GM19238 (cell line): ENCODE data around the gene NIN.
"Not testable (repeated sequence)": the region's sequence is repeated elsewhere in the genome, so short reads cannot be mapped to it uniquely, and the experiment has no call there.

Source experiments
- DNase-seq: peaks from one replicate; pipeline ENCODE4 v3.0.0; 2011; ENCODE audit warnings: low spot score; ENCODE audit not compliant: insufficient read length

Gene NIN

DNA sequence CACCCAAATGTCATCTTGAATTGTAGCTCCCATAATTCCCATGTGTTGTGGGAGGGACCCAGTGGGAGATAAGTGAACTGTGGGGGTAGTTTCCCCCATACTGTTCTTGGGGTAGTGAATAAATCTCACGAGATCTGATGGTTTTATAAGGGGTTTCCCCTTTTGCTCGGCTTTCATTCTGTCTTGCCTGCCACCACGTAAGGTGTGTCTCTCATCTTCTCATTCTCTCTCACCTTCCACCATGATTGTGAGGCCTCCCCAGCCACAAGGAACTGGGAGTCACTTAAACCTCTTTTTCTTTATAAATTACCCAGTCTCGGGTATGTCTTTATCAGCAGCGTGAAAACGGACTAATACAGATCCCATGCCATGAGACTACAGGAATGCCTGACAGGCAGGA, 11.7 kb downstream of the NIN start:
- DNase-seq = not testable (repeated sequence)

DNA sequence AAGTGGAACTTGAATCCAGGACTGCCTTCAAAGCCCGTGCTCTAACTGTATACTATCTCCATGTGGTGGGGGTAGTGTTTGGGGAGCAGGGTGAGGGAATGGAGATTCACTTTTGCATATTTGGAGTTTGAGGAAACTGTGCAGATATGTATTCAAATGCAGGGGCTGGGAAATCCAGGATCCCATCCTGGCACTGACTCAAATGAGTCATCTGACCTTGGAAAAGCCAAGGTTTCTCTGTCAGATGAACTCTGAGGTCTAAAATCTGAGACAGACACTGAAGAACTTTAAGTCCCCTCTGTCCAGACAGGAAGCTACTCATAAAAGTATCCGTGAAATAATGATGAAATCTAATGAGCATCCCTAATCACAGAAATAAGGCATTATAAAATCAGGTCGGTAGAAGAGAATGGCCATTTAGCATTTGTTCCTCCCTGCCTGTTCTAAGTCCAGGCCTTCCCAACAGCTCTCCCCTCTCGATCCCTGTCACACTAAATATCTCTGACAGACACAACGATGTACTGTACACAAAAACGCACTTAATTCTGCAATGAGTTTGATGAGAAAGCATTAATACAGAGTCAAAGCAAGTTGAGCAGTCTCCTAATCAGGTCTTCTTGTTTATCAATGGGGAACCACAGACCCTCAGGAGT, 14.4 kb downstream of the NIN start:
- no peak for DNase-seq

- DNase-seq = not testable (repeated sequence)
Measured at GRCh38 chr14:50815526-50815925, 15.4 kb downstream of the NIN start.

- DNase-seq = not testable (repeated sequence)
Measured at GRCh38 chr14:50815058-50815457, 15.9 kb downstream of the NIN start.

DNA sequence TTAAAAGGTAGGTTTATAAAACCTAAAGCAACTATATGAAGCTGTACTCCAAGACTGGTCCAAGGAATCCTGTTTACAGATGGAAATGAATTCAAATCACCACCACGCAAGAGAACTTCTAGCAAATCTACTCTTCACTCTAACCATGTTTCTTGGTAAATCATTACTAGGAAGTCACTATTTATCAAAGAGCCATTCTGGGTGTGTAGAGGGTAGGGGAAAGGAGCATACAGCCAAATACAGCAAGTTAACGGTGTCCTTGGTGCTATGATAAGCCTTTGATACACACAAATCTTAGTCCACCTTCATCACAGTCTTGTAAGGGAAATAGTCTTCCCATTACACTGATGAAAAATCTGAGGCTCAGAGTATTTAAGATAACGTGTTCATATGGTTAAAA, 16.8 kb downstream of the NIN start:
- DNase-seq = no peak

DNA sequence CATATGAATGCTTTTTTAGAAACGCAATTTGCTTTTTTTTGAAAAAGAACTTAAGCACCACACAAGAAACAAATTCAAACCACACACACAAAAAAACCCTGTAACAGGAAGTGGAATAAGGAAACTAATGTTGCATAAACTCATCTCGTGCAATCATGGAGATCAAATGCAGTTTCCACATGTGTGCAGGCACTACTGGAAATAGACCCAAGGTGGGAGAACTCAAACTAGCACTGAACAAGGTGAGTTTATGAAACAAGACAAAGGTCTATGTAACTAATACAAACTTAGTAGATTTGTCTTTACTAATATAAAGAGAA, 17.5 kb downstream of the NIN start:
- DNase-seq = no peak

GRCh38 chr14:50812856-50813543, 18.0 kb downstream of the NIN start:
- DNase-seq = no peak

GRCh38 chr14:50812180-50812579, 18.8 kb downstream of the NIN start:
- no peak for DNase-seq

- no peak for DNase-seq
Measured at GRCh38 chr14:50808053-50808452, 22.9 kb downstream of the NIN start.

DNA sequence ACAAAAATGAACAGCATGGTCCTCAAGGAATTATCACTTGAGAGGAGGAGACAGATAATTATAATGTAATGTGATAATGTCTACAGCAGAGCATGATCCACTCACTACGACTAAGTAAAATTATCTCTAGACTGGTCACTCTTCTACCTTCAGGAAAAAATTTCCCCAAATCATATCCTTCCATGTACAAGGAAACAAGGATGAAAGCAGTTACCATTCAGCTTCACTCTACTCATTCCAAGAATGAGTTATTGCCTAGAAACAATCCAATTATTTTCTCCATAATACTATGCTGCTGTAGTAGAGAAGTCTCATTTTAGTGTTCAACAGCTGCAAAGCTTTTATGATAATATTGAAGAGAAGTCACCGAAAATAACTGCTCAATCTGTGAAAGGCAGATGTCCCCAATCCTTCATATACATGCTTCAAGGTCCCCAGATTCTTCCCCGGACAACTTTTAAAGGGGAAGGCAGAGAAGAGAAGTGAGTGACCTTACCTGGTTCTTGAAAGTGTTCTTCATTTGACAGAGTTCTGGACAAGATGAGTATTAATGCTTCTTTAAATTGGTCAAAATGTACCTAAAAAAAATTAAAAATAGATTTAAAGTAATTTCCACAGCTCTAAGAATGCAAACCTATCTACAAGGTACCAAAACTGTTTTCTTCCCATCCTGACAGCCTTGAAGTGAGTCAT, 24.6 kb downstream of the NIN start:
- no peak for DNase-seq

DNA sequence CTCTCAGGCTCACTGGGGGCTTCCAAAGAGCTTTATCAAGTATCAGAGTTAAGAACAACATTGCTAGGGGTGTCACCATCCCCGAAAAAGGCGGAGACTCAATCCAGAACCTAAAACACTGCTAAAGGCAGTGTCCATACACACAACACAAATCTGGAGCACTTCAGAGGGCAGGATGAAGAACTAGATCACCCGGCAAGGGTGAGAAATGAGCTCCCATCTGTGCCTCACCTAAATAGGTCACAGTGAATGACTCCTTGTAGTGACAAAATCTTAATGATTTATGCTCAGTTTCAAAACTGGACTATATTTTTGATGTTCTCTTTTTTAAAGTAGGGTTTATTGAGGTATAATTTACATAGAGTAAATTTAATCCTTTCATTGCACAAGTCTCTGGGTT, 25.6 kb downstream of the NIN start:
- no peak for DNase-seq

DNA sequence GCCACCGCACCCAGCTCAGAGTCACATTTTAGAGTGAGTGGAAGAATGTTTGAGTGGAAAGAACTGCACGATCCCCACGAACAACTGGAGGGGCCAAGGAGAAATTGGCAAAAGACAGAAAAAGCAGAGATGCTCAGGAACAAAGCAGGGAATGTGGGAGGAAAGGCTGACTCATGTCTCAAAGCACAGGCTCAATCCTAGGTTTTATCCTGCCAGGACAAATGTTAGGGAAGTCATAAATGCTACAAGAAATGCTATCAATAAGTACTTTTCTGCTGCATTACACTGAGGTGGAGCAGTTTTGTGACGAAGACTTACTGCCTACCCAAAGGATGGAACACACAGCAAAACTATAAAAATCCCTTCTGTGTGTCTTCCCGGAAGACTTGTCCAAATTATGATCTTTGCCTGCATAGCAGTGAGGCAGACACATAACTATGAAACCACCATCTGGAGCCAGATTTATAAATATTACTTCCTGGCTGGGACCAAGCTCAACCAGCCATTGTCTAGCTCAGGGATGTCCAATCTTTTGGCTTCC, 26.7 kb downstream of the NIN start:
- DNase-seq = no peak

GRCh38 chr14:50801706-50802105, 29.3 kb downstream of the NIN start:
- DNase-seq = no peak

- DNase-seq = no peak
Measured at GRCh38 chr14:50800032-50800431, 30.9 kb downstream of the NIN start.

DNA sequence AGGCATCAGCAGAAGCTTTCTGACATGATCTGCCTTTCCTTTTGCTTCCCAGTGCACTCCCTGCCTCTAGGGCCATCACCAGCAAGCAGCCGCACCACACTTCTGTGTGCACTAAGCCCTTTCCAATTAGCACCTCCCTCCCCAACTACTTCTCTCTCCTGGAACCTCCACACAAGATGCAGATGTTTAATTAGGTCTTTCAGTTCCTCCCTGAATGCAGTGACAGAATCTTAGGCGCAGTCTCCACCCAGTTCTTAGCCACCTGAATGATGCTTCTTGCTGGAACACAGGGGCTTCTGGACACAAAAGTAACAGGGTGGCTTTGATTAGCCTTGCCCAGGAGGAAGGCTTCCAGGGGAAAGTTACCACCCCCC, 32.9 kb downstream of the NIN start:
- no peak for DNase-seq

- DNase-seq = no peak
Measured at GRCh38 chr14:50797250-50798047, 33.5 kb downstream of the NIN start.

DNA sequence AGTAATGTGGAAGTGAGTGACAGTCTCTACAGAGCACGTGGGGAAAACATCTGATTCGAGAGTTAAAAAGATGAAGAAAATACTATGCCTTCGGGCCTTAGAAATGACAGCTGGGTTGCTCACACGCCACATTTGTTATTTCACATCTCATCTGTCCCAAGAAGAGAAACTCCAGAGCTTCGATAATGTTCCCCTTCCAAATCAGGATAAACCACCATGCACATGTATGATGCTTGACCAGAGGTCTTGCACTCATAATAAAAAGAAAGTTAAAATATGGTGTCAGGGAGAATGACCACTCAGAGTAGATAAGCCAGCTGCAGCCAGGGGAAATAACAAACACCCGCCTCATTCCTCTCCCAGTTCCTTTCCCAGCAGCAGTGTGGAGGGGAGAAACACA, 34.6 kb downstream of the NIN start:
- DNase-seq = no peak

GRCh38 chr14:50795909-50796308, 35.1 kb downstream of the NIN start:
- DNase-seq = no peak

- no peak for DNase-seq
Measured at GRCh38 chr14:50795142-50795541, 35.8 kb downstream of the NIN start.

DNA sequence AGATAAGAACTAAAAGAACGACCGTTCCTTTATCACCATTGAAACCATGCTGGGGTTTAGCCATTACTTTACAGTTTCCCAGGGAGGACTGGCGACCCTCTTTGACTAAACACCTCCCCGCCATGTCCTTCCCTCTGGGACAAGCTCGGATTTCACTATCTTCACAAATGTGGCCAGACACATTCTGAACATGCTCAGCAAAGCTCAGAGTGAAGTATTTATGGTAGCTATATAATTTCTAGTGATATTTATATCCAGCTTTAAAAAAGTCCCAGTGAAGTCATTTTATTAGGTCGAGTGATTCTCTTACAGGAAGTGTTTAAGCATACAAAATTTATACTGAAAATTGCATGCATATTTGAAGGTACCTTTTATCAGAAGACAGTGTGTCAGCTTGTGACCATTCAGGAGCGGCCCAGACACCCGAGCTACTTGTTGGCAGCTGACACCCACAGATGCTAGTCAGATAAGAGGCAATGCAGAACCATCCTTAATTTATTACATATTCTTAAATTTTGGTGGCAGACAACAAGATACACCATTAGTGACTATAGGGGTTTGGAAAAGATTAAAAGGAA, 36.8 kb downstream of the NIN start:
- DNase-seq = no peak

GRCh38 chr14:50792634-50793068, 38.3 kb downstream of the NIN start:
- no peak for DNase-seq
